ENCODE measurements around the gene SLC35B1.

Gene SLC35B1

GRCh38 chr17:49670002-49670401 is 37.8 kb downstream of the SLC35B1 start:
- H3K4me3 ChIP-seq (ENCODE audit: low read depth, low read length): 0 out of 2 replicates have a peak overlapping the region, but pooled peaks have one; percentile 21
- peak; percentile 61 for DNase-seq (ENCODE audit: low read depth)
- TF ChIP-seq CTCF (IDR thresholded peaks at IDR 0.05; ENCODE audit: control insufficient read depth, extremely low read depth, insufficient read depth): no peak

- DNase-seq (ENCODE audit: low read depth): no peak
- no peak for TF ChIP-seq CTCF (IDR thresholded peaks at IDR 0.05; ENCODE audit: control insufficient read depth, extremely low read depth, insufficient read depth)
- H3K4me3 ChIP-seq (ENCODE audit: low read depth, low read length): no peak overlapping the region
These were observed 39.9 kb downstream of the SLC35B1 start for GRCh38 chr17:49667854-49668253.

- DNase-seq (ENCODE audit: low read depth): no peak
- H3K4me3 ChIP-seq (ENCODE audit: low read depth, low read length): no peak overlapping the region
- no peak for TF ChIP-seq CTCF (IDR thresholded peaks at IDR 0.05; ENCODE audit: control insufficient read depth, extremely low read depth, insufficient read depth)
These were observed 43.0 kb downstream of the SLC35B1 start for GRCh38 chr17:49664706-49665211.

GRCh38 chr17:49659661-49660382 is 47.9 kb downstream of the SLC35B1 start:
- H3K4me3 ChIP-seq (ENCODE audit: low read depth, low read length): no peak overlapping the region
- no peak for DNase-seq (ENCODE audit: low read depth)
- TF ChIP-seq CTCF (IDR thresholded peaks at IDR 0.05; ENCODE audit: control insufficient read depth, extremely low read depth, insufficient read depth): no peak

- no peak for TF ChIP-seq CTCF (IDR thresholded peaks at IDR 0.05; ENCODE audit: control insufficient read depth, extremely low read depth, insufficient read depth)
- DNase-seq (ENCODE audit: low read depth): no peak
These were observed 51.5 kb downstream of the SLC35B1 start for GRCh38 chr17:49656247-49656646.

More at GRCh38 chr17:49656247-49656646, 51.5 kb downstream of the SLC35B1 start:
- H3K4me3 ChIP-seq (ENCODE audit: low read depth, low read length): no peak overlapping the region
